ENCODE data around the gene NLRP5. TPM values are rescaled to one million over a fixed set of nuclear protein-coding genes. Genes with fewer than 3 reads are reported as not detected.

Gene NLRP5
- polyA plus RNA-seq, 2 of the 4 experiments (the other 2 are of a cell fraction): not detected

DNA sequence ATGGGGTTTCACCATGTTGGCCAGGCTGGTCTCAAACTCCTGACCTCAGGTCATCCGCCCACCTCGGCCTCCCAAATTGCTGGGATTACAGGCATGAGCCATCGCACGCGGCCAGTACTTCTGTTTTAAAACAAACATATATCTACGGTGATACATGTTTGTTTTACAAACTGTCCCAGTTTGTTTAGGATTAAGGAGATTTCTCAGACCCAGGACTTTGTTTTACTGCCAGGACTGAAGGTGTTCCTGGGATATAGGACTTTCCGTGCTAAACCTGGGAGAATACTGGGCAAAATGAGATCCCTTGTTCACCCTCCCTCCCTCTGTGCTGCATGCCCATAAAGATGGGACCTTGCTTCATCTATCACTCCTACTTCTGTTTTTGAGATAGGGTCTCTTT lies 30.1 kb upstream of the NLRP5 start:
- ATAC-seq (no peak), DNase-seq (ENCODE audit: low read depth in 1 of 2, low spot score in 1 of 2) (no peak), FAIRE-seq (no peak)
- Histone ChIP-seq H3K4me1 (no peaks in the 10 kb centered on the region), H3K9me3 (peaks cover 17% of the 10 kb centered on the region; the same call in 2 of the 3 replicates), H3K27ac (no peak overlapping the region), H3K4me2 (no peak overlapping the region), H3K4me3 (no peak overlapping the region)
- ChIA-PET POLR2A (no interaction called here), CTCF (no interaction called here)
- TF ChIP-seq JUNB (IDR thresholded peaks at IDR 0.05): no peak
- no peak for TF ChIP-seq HEYL (CRISPR knock-in tag; IDR thresholded peaks at IDR 0.05)
- TF ChIP-seq RARB (CRISPR knock-in tag; IDR thresholded peaks at IDR 0.05): no peak
- TF ChIP-seq, protein P1, sequence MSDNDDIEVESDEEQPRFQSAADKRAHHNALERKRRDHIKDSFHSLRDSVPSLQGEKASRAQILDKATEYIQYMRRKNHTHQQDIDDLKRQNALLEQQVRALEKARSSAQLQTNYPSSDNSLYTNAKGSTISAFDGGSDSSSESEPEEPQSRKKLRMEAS (IDR thresholded peaks at IDR 0.05): no peak
- TF ChIP-seq RCOR1 (IDR thresholded peaks at IDR 0.05; ENCODE audit: low read depth, low read length): no peak
- no peak for TF ChIP-seq RAD21 (conservative IDR thresholded peaks at IDR 0.05 in 1 of 2, IDR thresholded peaks at IDR 0.05 in 1 of 2)
- no peak for TF ChIP-seq JUN (IDR thresholded peaks at IDR 0.05)
- no peak for TF ChIP-seq MAZ (IDR thresholded peaks at IDR 0.05; ENCODE audit: borderline replicate concordance, low read depth, low read length)
- TF ChIP-seq FOSB (CRISPR knock-in tag; IDR thresholded peaks at IDR 0.05): no peak
- TF ChIP-seq, protein P2, sequence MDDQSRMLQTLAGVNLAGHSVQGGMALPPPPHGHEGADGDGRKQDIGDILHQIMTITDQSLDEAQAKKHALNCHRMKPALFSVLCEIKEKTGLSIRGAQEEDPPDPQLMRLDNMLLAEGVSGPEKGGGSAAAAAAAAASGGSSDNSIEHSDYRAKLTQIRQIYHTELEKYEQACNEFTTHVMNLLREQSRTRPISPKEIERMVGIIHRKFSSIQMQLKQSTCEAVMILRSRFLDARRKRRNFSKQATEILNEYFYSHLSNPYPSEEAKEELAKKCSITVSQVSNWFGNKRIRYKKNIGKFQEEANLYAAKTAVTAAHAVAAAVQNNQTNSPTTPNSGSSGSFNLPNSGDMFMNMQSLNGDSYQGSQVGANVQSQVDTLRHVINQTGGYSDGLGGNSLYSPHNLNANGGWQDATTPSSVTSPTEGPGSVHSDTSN (IDR thresholded peaks at IDR 0.05): no peak
- TF ChIP-seq SREBF2 (IDR thresholded peaks at IDR 0.05): no peak
- TF ChIP-seq HOXB13 (CRISPR knock-in tag; IDR thresholded peaks at IDR 0.05; ENCODE audit: low read depth): no peak
- TF ChIP-seq HOXA7 (CRISPR knock-in tag; IDR thresholded peaks at IDR 0.05): no peak
- TF ChIP-seq ZFP36 (IDR thresholded peaks at IDR 0.05; ENCODE audit: borderline replicate concordance, partially characterized antibody): no peak
- no peak for TF ChIP-seq RNF2 (IDR thresholded peaks at IDR 0.05; ENCODE audit: borderline replicate concordance, low read depth)
- no peak for TF ChIP-seq CHD4 (IDR thresholded peaks at IDR 0.05; ENCODE audit: borderline replicate concordance)
- 18% methylated on average over 7 of the region's 7 CpGs for WGBS (ENCODE audit: missing lambda C conversion rate)

DNA sequence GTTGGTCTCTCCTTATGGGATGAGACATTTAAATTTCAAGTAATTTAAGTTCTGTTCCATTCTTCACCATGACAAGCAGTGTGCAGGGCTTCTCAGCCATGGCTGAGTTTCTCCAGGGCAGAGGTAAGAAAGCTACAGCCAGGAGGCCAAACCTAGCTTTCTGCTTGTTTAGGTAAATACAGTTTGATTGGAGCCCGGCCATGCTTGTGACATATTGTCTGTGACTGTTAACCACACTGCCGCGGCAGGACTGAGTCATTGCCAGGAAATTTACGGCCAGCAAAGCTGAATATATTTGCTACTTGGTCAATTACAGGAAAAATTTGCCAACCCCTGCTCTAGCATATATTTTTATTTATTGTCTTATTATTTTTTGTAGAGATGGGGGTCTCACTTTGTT lies 28.2 kb upstream of the NLRP5 start:
- Histone ChIP-seq H3K4me2 (no peak overlapping the region), H3K27ac (no peak overlapping the region), H3K4me3 (no peak overlapping the region), H3K4me1 (no peaks in the 10 kb centered on the region), H3K9me3 (peaks cover 16% of the 10 kb centered on the region; the same call in 2 of the 3 replicates)
- WGBS (ENCODE audit: missing lambda C conversion rate): 4% methylated on average over 4 of the region's 4 CpGs
- TF ChIP-seq MYC (IDR thresholded peaks at IDR 0.05; ENCODE audit: borderline replicate concordance, low read length) (no peak), JUN (IDR thresholded peaks at IDR 0.05) (no peak), POLR2AphosphoS2 (conservative IDR thresholded peaks at IDR 0.05; ENCODE audit: low read length) (no peak)
- ChIA-PET CTCF (no interaction called here), POLR2A (no interaction called here)
- ATAC-seq: no peak
- FAIRE-seq: no peak
- peak in 1 of 2 experiments; percentile 12 for DNase-seq (ENCODE audit: low read depth in 1 of 2, low spot score in 1 of 2)

DNA sequence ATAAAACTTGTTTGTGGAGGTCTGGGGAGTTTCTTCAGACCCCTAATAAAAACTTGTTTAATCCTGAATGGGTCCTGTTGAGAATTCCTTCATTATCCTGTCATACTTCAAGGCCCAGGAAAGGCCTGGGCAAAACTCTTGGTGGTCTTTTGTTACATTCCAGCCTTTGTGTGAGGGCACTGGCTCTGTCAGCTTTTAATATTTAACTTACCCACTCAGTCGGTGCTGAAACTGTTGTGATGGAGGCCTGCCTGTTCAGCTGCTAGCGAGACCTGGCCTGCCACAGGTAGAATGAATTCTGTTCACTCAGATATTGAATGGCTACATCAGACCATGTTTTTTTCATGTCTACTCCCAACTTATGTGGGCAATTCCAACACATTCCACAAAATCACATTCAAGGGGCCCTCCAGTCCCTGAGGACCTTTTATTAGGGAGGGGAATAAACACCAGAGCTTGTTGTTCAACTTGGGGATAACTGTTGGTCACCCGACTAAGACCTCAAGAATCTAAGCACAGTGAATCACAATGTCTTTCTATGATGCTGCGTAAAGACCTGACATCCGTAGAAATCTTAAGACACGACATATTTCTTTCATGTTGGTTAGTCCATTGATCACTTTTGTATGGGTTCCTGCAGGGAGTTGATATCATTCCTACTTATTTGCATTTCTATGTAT lies 26.4 kb upstream of the NLRP5 start:
- Histone ChIP-seq H3K9me3 (peaks cover 16% of the 10 kb centered on the region; the same call in 2 of the 3 replicates), H3K4me2 (no peak overlapping the region), H3K27ac (no peak overlapping the region), H3K4me1 (no peaks in the 10 kb centered on the region), H3K4me3 (no peak overlapping the region)
- no peak for ATAC-seq
- 26% methylated on average over 6 of the region's 6 CpGs for WGBS (ENCODE audit: missing lambda C conversion rate)
- CTCF ChIA-PET: interaction anchor here (0.7 to 1.5 kb wide), 3 partner anchors 8 to 756 kb away, joined by 3 read pairs; no protein-coding TSS in a partner anchor
- no peak for DNase-seq (ENCODE audit: low read depth in 1 of 2, low spot score in 1 of 2)
- POLR2A ChIA-PET: interaction anchor here (0.6 kb wide), 1 partner anchor 15 kb away, joined by 4 read pairs; no protein-coding TSS in a partner anchor
- FAIRE-seq: no peak
- TF ChIP-seq CEBPB (IDR thresholded peaks at IDR 0.05) (no peak), RNF2 (IDR thresholded peaks at IDR 0.05; ENCODE audit: borderline replicate concordance, low read depth) (no peak), JUNB (IDR thresholded peaks at IDR 0.05) (no peak), HOXB13 (CRISPR knock-in tag; IDR thresholded peaks at IDR 0.05; ENCODE audit: low read depth) (no peak), JUN (IDR thresholded peaks at IDR 0.05) (no peak), EHF (CRISPR knock-in tag; IDR thresholded peaks at IDR 0.05) (no peak), GATA3 (IDR thresholded peaks at IDR 0.05; ENCODE audit: borderline replicate concordance) (no peak), EHMT2 (IDR thresholded peaks at IDR 0.05; ENCODE audit: low read depth) (no peak), RAD21 (conservative IDR thresholded peaks at IDR 0.05 in 1 of 2, IDR thresholded peaks at IDR 0.05 in 1 of 2) (no peak), HEYL (CRISPR knock-in tag; IDR thresholded peaks at IDR 0.05) (no peak), RARB (CRISPR knock-in tag; IDR thresholded peaks at IDR 0.05) (no peak), SMC3 (IDR thresholded peaks at IDR 0.05) (no peak), NR3C1 (IDR thresholded peaks at IDR 0.05) (no peak), RCOR1 (IDR thresholded peaks at IDR 0.05; ENCODE audit: low read depth, low read length) (no peak), HDAC2 (IDR thresholded peaks at IDR 0.05) (no peak)
- TF ChIP-seq, protein P3, sequence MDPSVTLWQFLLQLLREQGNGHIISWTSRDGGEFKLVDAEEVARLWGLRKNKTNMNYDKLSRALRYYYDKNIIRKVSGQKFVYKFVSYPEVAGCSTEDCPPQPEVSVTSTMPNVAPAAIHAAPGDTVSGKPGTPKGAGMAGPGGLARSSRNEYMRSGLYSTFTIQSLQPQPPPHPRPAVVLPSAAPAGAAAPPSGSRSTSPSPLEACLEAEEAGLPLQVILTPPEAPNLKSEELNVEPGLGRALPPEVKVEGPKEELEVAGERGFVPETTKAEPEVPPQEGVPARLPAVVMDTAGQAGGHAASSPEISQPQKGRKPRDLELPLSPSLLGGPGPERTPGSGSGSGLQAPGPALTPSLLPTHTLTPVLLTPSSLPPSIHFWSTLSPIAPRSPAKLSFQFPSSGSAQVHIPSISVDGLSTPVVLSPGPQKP (IDR thresholded peaks at IDR 0.05; ENCODE audit: low read depth, low read length): no peak
- TF ChIP-seq, protein P4, sequence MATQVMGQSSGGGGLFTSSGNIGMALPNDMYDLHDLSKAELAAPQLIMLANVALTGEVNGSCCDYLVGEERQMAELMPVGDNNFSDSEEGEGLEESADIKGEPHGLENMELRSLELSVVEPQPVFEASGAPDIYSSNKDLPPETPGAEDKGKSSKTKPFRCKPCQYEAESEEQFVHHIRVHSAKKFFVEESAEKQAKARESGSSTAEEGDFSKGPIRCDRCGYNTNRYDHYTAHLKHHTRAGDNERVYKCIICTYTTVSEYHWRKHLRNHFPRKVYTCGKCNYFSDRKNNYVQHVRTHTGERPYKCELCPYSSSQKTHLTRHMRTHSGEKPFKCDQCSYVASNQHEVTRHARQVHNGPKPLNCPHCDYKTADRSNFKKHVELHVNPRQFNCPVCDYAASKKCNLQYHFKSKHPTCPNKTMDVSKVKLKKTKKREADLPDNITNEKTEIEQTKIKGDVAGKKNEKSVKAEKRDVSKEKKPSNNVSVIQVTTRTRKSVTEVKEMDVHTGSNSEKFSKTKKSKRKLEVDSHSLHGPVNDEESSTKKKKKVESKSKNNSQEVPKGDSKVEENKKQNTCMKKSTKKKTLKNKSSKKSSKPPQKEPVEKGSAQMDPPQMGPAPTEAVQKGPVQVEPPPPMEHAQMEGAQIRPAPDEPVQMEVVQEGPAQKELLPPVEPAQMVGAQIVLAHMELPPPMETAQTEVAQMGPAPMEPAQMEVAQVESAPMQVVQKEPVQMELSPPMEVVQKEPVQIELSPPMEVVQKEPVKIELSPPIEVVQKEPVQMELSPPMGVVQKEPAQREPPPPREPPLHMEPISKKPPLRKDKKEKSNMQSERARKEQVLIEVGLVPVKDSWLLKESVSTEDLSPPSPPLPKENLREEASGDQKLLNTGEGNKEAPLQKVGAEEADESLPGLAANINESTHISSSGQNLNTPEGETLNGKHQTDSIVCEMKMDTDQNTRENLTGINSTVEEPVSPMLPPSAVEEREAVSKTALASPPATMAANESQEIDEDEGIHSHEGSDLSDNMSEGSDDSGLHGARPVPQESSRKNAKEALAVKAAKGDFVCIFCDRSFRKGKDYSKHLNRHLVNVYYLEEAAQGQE (IDR thresholded peaks at IDR 0.05): no peak
